Thyroid gland (tissue), 4 donors: ENCODE data around the gene CWC22. TPM values are rescaled to one million over a fixed set of nuclear protein-coding genes. Genes with fewer than 3 reads are reported as not detected.
"Not testable (repeated sequence)": the region's sequence is repeated elsewhere in the genome, so short reads cannot be mapped to it uniquely, and the experiment has no call there.

Source experiments
- DNase-seq, 2 donors: peaks; one replicate each; pipeline ENCODE4 v3.0.0-alpha.2; 2019
- H3K27ac ChIP-seq, 3 donors: fragments of 200-600 bp; sonication (generic); 1 replicate in 2 of 3; 2 replicates in 1 of 3; pipeline ENCODE4 v1.5.1; 2016 to 2019; ENCODE audit warnings: mild to moderate bottlenecking in 1 of 3, moderate library complexity in 1 of 3
- H3K27me3 ChIP-seq: fragments of 200-600 bp; sonication (generic); one replicate; pipeline ENCODE4 v1.5.1; 2019
- H3K36me3 ChIP-seq, 2 donors: fragments of 200-600 bp; sonication (generic); one replicate each; pipeline ENCODE4 v1.5.1; 2016 to 2019
- H3K4me1 ChIP-seq, 2 donors: fragments of 200-600 bp; sonication (generic); one replicate each; pipeline ENCODE4 v1.5.1; 2017 to 2019
- H3K4me3 ChIP-seq, 3 donors: fragments of 200-600 bp; sonication (generic); replicated peaks in 1 of 3; 1 replicate in 2 of 3; 2 replicates in 1 of 3; pipeline ENCODE4 v1.5.1; 2016; ENCODE audit warnings: mild to moderate bottlenecking in 1 of 3
- H3K9me3 ChIP-seq: fragments of 200-600 bp; sonication (generic); one replicate; pipeline ENCODE4 v1.5.1; 2017
- CTCF ChIP-seq, 6 experiments: fragments of 200-600 bp in 3 of 6; fragments of 450-650 bp in 3 of 6; sonication (generic) in 3 of 6; IDR thresholded peaks; one replicate each; pipeline ENCODE4 v1.5.1; 2016 to 2019; ENCODE audit warnings: antibody characterized with exemption in 6 of 6, mild to moderate bottlenecking in 2 of 6, inconsistent platforms in 1 of 6, moderate library complexity in 1 of 6
- POLR2A ChIP-seq, 2 donors: fragments of 450-650 bp; IDR thresholded peaks; one replicate each; pipeline ENCODE4 v1.6.1; 2017; ENCODE audit warnings: antibody characterized with exemption in 2 of 2, mild to moderate bottlenecking in 2 of 2, moderate library complexity in 1 of 2
- WGBS, 2 donors: methylation state at CpG; one replicate each; pipeline ENCODE4 v1.1.5; 2017; 5-methylcytosine and 5-hydroxymethylcytosine counted together
- intact Hi-C: fragments of 100-400 bp; cut with DNase I; formaldehyde crosslinking; loops from one replicate; pipeline ENCODE4 v1.15.1; 2023
- total RNA-seq, 4 donors: library from RNA; depleted of rRNA; stranded (reverse); fragments of >200 nt; gene quantifications; one replicate each; pipeline ENCODE4 v1.2.3, GENCODE V29; 2016

The CWC22 gene
- total RNA-seq, result 10 to 100 TPM; 22.0 to 31.7 (median 26.8) TPM

GRCh38 chr2:180006781-180007579 lies at the start of gene CWC22:
TSS of gene CWC22 (minus strand) at chr2:180007297. CDS start at chr2:179993341, 13,956 bp downstream.
- DNase-seq, result peak; percentile 86 to 88
- intact Hi-C loops, result no loop called here
- TF ChIP-seq POLR2A (IDR thresholded peaks at IDR 0.05) (peak in 1 of 2 donors; percentile 51), CTCF (IDR thresholded peaks at IDR 0.05) (no peak)

GRCh38 chr2:180056367-180057118 lies 49.4 kb upstream of the CWC22 start:
- WGBS, 2 donors, result 49 to 67% methylated on average over 15 of the region's 15 CpGs
- DNase-seq, result no peak
- H3K27ac ChIP-seq, result no peak overlapping the region
- no peaks in the 10 kb centered on the region for H3K4me1 ChIP-seq
- H3K4me3 ChIP-seq, result no peak overlapping the region
- H3K27me3 ChIP-seq, result no peaks in the 10 kb centered on the region
- intact Hi-C loops, result no loop called here
- H3K36me3 ChIP-seq, result no peaks in the 10 kb centered on the region
- H3K9me3 ChIP-seq, result no peaks in the 10 kb centered on the region
- no peak for TF ChIP-seq CTCF (IDR thresholded peaks at IDR 0.05)
- no peak for TF ChIP-seq POLR2A (IDR thresholded peaks at IDR 0.05)

More at GRCh38 chr2:180006781-180007579, at the start of gene CWC22:
- Histone ChIP-seq H3K36me3 (no peaks in the 10 kb centered on the region), H3K9me3 (no peaks in the 10 kb centered on the region), H3K4me1 (peaks cover 12 to 13% of the 10 kb centered on the region in 2 donors), H3K27ac (peak within 1 kb of the TSS; percentile 72 to 90 (median 83)), H3K27me3 (no peaks in the 10 kb centered on the region), H3K4me3 (peak within 1 kb of the TSS; percentile 77 to 94 (median 80))
- WGBS, 2 donors, result 0 to 1% methylated on average over 44 to 46 of the region's 46 CpGs

GRCh38 chr2:180054576-180054975 lies 47.5 kb upstream of the CWC22 start:
- DNase-seq, H3K9me3 ChIP-seq, H3K36me3 ChIP-seq, intact Hi-C loops, H3K4me3 ChIP-seq, H3K27ac ChIP-seq, H3K4me1 ChIP-seq, H3K27me3 ChIP-seq: not testable (repeated sequence)
- 85 to 86% methylated on average over 1 of the region's 1 CpG for WGBS, 2 donors

- H3K27me3 ChIP-seq, result no peaks in the 10 kb centered on the region
- H3K27ac ChIP-seq, result no peak overlapping the region
- no peak for DNase-seq
- WGBS, 2 donors, result 87% methylated on average over 3 of the region's 3 CpGs
- H3K36me3 ChIP-seq, result no peaks in the 10 kb centered on the region
- H3K4me3 ChIP-seq, result no peak overlapping the region
- TF ChIP-seq CTCF (IDR thresholded peaks at IDR 0.05) (no peak), POLR2A (IDR thresholded peaks at IDR 0.05) (no peak)
- intact Hi-C loops, result no loop called here
- H3K9me3 ChIP-seq, result no peaks in the 10 kb centered on the region
- no peaks in the 10 kb centered on the region for H3K4me1 ChIP-seq
Observed at GRCh38 chr2:180050246-180050645, 43.1 kb upstream of the CWC22 start.

- DNase-seq, result no peak
- no peaks in the 10 kb centered on the region for H3K4me1 ChIP-seq
- H3K27me3 ChIP-seq, result no peaks in the 10 kb centered on the region
- no peaks in the 10 kb centered on the region for H3K9me3 ChIP-seq
- intact Hi-C loops, result no loop called here
- H3K4me3 ChIP-seq, result no peak overlapping the region
- H3K27ac ChIP-seq, result no peak overlapping the region
- TF ChIP-seq POLR2A (IDR thresholded peaks at IDR 0.05) (no peak), CTCF (IDR thresholded peaks at IDR 0.05) (no peak)
- WGBS, 2 donors, result 74 to 88% methylated on average over 1 of the region's 1 CpG
- H3K36me3 ChIP-seq, result no peaks in the 10 kb centered on the region
Observed at GRCh38 chr2:180048251-180048650, 41.2 kb upstream of the CWC22 start.
